BJ (cell line): Measurements from ENCODE around the gene SH2D2A. TPM values are rescaled to one million over a fixed set of nuclear protein-coding genes. Genes with fewer than 3 reads are reported as not detected.

Experiments used
- CTCF ChIA-PET: fragments of 350-600 bp; formaldehyde crosslinking; extraction: SDS; loops from one replicate; lab custom pipeline; 2021; ENCODE audit warnings: antibody characterized with exemption, inconsistent platforms; lab: Yijun Ruan, JAX
- POLR2A ChIA-PET: fragments of 300-600 bp; sonication (Branson Sonifier 250); formaldehyde crosslinking; extraction: SDS; loops from one replicate; lab custom pipeline; 2021; ENCODE audit warnings: antibody characterized with exemption; lab: Charles Lee
- DNase-seq: peaks from one replicate; pipeline ENCODE4 v3.0.0-alpha.2; 2011; ENCODE audit warnings: low read depth
- H3K27me3 ChIP-seq: 2 replicates; pipeline ENCODE4 v1.6.0; 2011; ENCODE audit warnings: low read length; ENCODE audit not compliant: control insufficient read depth, insufficient read depth
- H3K36me3 ChIP-seq: 2 replicates; pipeline ENCODE4 v1.5.1; 2011; ENCODE audit warnings: low read length; ENCODE audit not compliant: control insufficient read depth, insufficient read depth
- H3K4me3 ChIP-seq: 2 replicates; pipeline ENCODE4 v1.5.1; 2011; ENCODE audit warnings: low read depth, mild to moderate bottlenecking, control low read depth, low read length
- polyA plus RNA-seq: library from polyadenylated mRNA; depleted of rRNA; stranded (reverse); fragments of >200 nt; gene quantifications from 2 replicates; pipeline ENCODE4 v1.2.3, GENCODE V29; 2011
- TF ChIP-seq, protein P1 (sequence below): IDR thresholded peaks from 2 replicates; pipeline ENCODE4 v1.5.1; 2011; ENCODE audit warnings: low read depth, mild to moderate bottlenecking, control low read depth, inconsistent platforms, low read length, moderate library complexity; ENCODE audit not compliant: insufficient read depth

Gene SH2D2A
- polyA plus RNA-seq, 1 experiment: 0.17 TPM

DNA sequence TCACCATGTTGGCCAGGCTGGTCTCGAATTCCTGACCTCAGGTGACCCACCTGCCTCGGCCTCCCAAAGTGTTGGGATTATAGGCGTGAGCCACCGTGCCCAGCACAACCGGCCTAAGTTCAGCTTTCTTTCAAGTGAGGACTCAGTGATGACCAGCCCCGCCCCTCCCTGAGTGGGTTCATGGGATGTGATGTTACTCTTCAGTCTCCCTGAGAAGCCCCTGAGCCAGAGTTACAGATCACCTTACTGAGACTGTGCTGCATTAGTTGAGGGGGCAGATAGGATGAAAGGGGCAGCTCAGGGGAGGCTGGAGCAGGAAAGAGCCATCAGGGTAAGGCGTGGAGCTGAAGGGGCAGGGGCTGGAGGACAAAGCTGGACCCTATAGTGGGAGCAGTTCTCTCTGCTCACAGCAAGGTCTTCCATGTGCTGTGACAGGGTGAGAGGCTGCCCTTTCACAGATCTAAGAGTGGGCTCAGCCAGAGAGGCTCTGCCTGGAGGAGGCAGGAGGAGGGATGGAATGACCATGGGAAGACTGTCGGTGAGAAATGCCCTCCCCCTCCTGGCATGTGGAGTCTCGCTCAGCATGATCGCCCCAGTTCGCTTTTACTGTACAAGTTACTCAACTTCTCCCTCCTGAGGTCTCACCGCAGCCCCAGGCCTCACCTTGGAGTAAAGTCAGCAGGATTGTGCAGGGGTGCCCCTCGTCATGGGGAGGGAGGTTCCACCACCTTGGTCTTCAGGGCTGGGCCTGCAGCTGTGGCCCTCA is 13.4 kb downstream of the SH2D2A start:
- H3K27me3 ChIP-seq: no peaks in the 10 kb centered on the region
- no peak overlapping the region for H3K4me3 ChIP-seq
- H3K36me3 ChIP-seq: peaks cover 3% of the 10 kb centered on the region
- ChIA-PET POLR2A (no interaction called here), CTCF (interaction anchor here (1.1 to 13.6 kb wide), 6 partner anchors 8 to 85 kb away, joined by 3 to 290 read pairs (median 38); partner anchors contain the start of genes INSRR, NTRK1 and PEAR1)
- no peak for DNase-seq
- TF ChIP-seq, protein P1, sequence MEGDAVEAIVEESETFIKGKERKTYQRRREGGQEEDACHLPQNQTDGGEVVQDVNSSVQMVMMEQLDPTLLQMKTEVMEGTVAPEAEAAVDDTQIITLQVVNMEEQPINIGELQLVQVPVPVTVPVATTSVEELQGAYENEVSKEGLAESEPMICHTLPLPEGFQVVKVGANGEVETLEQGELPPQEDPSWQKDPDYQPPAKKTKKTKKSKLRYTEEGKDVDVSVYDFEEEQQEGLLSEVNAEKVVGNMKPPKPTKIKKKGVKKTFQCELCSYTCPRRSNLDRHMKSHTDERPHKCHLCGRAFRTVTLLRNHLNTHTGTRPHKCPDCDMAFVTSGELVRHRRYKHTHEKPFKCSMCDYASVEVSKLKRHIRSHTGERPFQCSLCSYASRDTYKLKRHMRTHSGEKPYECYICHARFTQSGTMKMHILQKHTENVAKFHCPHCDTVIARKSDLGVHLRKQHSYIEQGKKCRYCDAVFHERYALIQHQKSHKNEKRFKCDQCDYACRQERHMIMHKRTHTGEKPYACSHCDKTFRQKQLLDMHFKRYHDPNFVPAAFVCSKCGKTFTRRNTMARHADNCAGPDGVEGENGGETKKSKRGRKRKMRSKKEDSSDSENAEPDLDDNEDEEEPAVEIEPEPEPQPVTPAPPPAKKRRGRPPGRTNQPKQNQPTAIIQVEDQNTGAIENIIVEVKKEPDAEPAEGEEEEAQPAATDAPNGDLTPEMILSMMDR: no peak

DNA sequence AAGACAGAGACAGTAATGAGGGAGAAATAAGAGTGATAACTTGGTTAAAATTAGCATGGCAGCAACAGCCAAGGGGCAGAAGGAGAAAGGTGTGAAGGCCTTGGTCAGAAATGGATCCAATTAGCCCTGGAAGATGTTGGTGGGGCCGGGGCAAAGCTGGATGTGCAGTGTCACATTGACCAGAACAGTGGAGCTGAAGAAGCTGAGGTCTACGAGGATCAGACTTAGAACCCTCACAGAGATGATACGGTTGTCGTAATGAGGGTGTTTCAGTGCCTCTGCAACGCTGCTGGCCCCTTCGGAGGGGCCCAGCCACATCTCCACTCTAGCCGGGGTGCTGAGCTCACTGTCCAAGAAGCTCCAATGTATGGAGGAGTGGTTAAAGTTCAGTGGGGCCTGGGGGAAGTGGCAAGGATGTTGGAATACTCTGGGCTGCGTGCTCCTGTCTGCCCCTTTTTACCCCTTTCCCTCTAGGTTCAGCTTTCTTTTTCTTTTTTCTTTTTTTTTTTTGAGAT is 14.2 kb downstream of the SH2D2A start:
- no peak for DNase-seq
- CTCF ChIA-PET: interaction anchor here (1.2 to 13.6 kb wide), 12 partner anchors 8 to 164 kb away, joined by 3 to 290 read pairs (median 8); partner anchors contain the start of genes INSRR, ISG20L2, METTL25B and NTRK1
- Histone ChIP-seq H3K36me3 (peaks cover 3% of the 10 kb centered on the region), H3K4me3 (no peak overlapping the region), H3K27me3 (no peaks in the 10 kb centered on the region)
- POLR2A ChIA-PET: no interaction called here
- TF ChIP-seq, protein P1: no peak

DNA sequence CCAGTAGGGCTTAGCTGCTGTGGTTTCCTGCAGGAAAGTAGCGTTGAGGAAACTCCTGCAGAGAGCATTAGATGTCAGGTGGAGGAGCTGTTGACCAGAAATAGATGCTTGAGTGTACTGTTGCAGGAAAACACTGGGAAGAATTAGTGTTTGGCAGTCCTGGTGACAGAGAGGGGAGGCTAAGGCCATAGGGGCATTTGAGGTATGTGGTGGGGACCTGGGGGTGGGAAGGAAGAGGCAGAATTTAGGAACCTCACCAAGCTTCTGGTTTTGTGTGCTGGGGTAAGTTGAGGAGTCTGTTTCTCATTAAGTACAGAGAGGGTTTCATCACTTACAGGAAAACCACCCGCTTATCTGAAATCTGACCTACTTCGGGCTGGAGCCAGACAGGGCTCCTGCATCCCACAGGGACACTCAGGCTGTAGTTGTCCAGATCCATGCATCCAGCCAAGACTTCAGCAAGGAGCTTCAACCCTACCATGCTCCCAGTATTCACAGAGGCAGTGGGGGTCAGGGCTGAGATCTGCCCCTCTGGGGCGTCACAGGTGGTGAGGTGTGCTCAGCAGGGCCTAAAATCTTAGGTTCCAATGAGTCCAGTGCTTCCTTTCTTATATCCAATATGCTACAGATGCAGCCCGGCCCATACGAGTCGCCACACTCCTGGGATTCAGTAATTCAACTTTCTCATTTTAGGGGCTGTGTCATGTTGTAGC is 15.1 kb downstream of the SH2D2A start:
- H3K4me3 ChIP-seq: no peak overlapping the region
- no peaks in the 10 kb centered on the region for H3K27me3 ChIP-seq
- peak; percentile 90 for DNase-seq
- ChIA-PET CTCF (interaction anchor here (0.6 to 13.6 kb wide), 28 partner anchors 9 to 182 kb away, joined by 3 to 290 read pairs (median 4); partner anchors contain the start of genes INSRR, ISG20L2, METTL25B and NTRK1), POLR2A (interaction anchor here (1.1 to 1.2 kb wide), 2 partner anchors 56 to 73 kb away, joined by 3 read pairs; partner anchors contain the start of genes ISG20L2 and METTL25B)
- peaks cover 5% of the 10 kb centered on the region for H3K36me3 ChIP-seq
- TF ChIP-seq, protein P1: peak; percentile 57

DNA sequence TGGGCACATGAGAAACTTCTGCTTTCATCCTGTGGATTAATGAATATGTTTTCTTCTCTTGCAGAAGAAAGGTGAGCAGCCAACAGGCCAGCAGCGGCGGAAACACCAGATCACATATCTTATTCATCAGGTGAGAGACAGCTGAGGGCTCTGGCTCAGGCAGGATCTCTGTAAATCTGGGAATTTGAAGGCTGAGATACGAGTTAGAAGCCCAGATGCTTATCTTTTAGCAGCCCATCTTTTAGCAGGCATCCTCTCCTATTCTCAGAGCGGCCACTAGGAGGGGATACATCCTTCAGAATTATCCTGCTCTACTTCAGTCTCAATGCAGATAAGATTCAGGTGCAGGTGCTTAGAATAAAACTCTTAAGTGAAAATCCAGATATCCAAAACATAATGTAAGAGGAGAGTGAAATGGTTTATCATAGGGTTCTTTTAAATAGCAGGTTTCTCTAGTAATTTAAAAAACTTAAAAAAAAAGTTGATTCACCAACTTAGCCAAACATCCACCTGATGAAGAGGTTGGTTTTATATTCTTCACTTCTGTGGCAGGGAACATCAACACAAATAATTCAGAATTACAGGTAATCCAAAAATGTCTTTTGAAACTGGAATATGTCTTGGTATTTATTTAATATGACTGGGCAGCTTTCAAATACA is 19.3 kb downstream of the SH2D2A start:
- POLR2A ChIA-PET: no interaction called here
- Histone ChIP-seq H3K27me3 (no peaks in the 10 kb centered on the region), H3K36me3 (peaks cover 17% of the 10 kb centered on the region), H3K4me3 (no peak overlapping the region)
- CTCF ChIA-PET: interaction anchor here (0.6 to 13.6 kb wide), 24 partner anchors 8 to 137 kb away, joined by 3 to 290 read pairs (median 4); partner anchors contain the start of genes INSRR, ISG20L2, METTL25B and NTRK1
- TF ChIP-seq, protein P1: peak; percentile 85
- DNase-seq: no peak
